ENCODE data around the gene PAK5. TPM values are rescaled to one million over a fixed set of nuclear protein-coding genes. Genes with fewer than 3 reads are reported as not detected.
A peak's percentile ranks its signal among the peaks of the same experiment; 100 is the strongest.

The PAK5 gene
- total RNA-seq (not detected), polyA plus RNA-seq (not detected)
- long read RNA-seq, donor 1, result 0 reads
- long read RNA-seq, donor 2, result 0 reads
- long read RNA-seq, donor 3, result 0 reads

- peak within 1 kb of the TSS in 6 of 12 donors; percentile 18 to 37 (median 32) for H3K4me3 ChIP-seq
- DNase-seq, result peak in 2 of 5 donors; percentile 20 to 42
- 1 to 2% (median 2%) methylated on average over 16 to 57 of the region's 57 CpGs for WGBS, 4 donors
Measured at GRCh38 chr20:9838378-9839295, at the start of gene PAK5. Gene PAK5 (minus strand): TSS chr20:9839076. CDS start chr20:9644328, 194,748 bp downstream.

GRCh38 chr20:9887706-9888105 lies 48.8 kb upstream of the PAK5 start:
- H3K4me3 ChIP-seq, result no peak overlapping the region
- H3K36me3 ChIP-seq, result no peaks in the 10 kb centered on the region
- DNase-seq (no peak), ATAC-seq (no peak)
- H3K27me3 ChIP-seq, result peaks cover 0 to under 1% (median 0%) of the 10 kb centered on the region in 9 donors
- intact Hi-C loops (cut with DNase I), result loop anchor here in 1 of 10 donors (10.0 kb wide), 1 partner anchor 233 kb away; no protein-coding TSS in a partner anchor
- no peak overlapping the region for H3K27ac ChIP-seq
- peaks cover 0 to 5% (median 0%) of the 10 kb centered on the region in 12 donors for H3K9me3 ChIP-seq
- TF ChIP-seq CTCF (IDR thresholded peaks at IDR 0.05) (no peak), POLR2A (IDR thresholded peaks at IDR 0.05) (no peak)
- no peaks in the 10 kb centered on the region for H3K4me1 ChIP-seq

More at GRCh38 chr20:9838378-9839295, at the start of gene PAK5:
- peaks cover 0 to 9% (median 0%) of the 10 kb centered on the region in 12 donors for H3K9me3 ChIP-seq
- no peak within 1 kb of the TSS for H3K27ac ChIP-seq
- peaks cover 0 to 9% (median 0%) of the 10 kb centered on the region in 12 donors for H3K4me1 ChIP-seq
- ATAC-seq, result peak in 3 of 4 donors; percentile 22 to 69 (median 58)
- intact Hi-C loops (cut with DNase I), result no loop called here
- no peaks in the 10 kb centered on the region for H3K36me3 ChIP-seq
- no peak for TF ChIP-seq POLR2A (IDR thresholded peaks at IDR 0.05)
- TF ChIP-seq CTCF (IDR thresholded peaks at IDR 0.05), result no peak
- H3K27me3 ChIP-seq, result peaks cover 6 to 51% (median 18%) of the 10 kb centered on the region in 9 donors

- TF ChIP-seq POLR2A (IDR thresholded peaks at IDR 0.05), result no peak
- TF ChIP-seq CTCF (IDR thresholded peaks at IDR 0.05), result no peak
- DNase-seq (no peak), ATAC-seq (no peak)
- 88 to 91% (median 90%) methylated on average over 1 of the region's 1 CpG for WGBS, 4 donors
- H3K27me3 ChIP-seq, result no peaks in the 10 kb centered on the region
- H3K9me3 ChIP-seq, result peaks cover 0 to 5% (median 0%) of the 10 kb centered on the region in 12 donors
- H3K4me3 ChIP-seq, result no peak overlapping the region
- H3K4me1 ChIP-seq, result no peaks in the 10 kb centered on the region
- H3K27ac ChIP-seq, result no peak overlapping the region
- H3K36me3 ChIP-seq, result no peaks in the 10 kb centered on the region
- intact Hi-C loops (cut with DNase I), result loop anchor here in 1 of 10 donors (10.0 kb wide), 1 partner anchor 231 kb away; no protein-coding TSS in a partner anchor
Measured at GRCh38 chr20:9886227-9886626, 47.4 kb upstream of the PAK5 start.

- no peaks in the 10 kb centered on the region for H3K4me1 ChIP-seq
- 39 to 45% (median 40%) methylated on average over 2 of the region's 2 CpGs for whole genome bisulfite sequencing, 4 donors
- H3K36me3 ChIP-seq, result no peaks in the 10 kb centered on the region
- H3K27me3 ChIP-seq, result no peaks in the 10 kb centered on the region
- intact Hi-C loops (cut with DNase I), result loop anchor here in 1 of 10 donors (10.0 kb wide), 1 partner anchor 230 kb away; no protein-coding TSS in a partner anchor
- peaks cover 0 to 5% (median 0%) of the 10 kb centered on the region in 12 donors for H3K9me3 ChIP-seq
- no peak for TF ChIP-seq POLR2A (IDR thresholded peaks at IDR 0.05)
- no peak for TF ChIP-seq CTCF (IDR thresholded peaks at IDR 0.05)
- DNase-seq (no peak), ATAC-seq (no peak)
- no peak overlapping the region for H3K4me3 ChIP-seq
- H3K27ac ChIP-seq, result no peak overlapping the region
Measured at GRCh38 chr20:9884666-9885065, 45.8 kb upstream of the PAK5 start.
